ENCODE data around the gene BCL2.

The BCL2 gene

GRCh38 chr18:63216516-63217311, 102.9 kb downstream of the BCL2 start:
- Histone ChIP-seq H3K27ac (ENCODE audit: insufficient read depth, low read depth, low read length, poor library complexity, severe bottlenecking) (no peak overlapping the region), H3K4me3 (ENCODE audit: insufficient read depth, low read depth, low read length) (no peak overlapping the region), H3K27me3 (ENCODE audit: control insufficient read depth, insufficient read depth, low read length, poor library complexity, severe bottlenecking) (no peaks in the 10 kb centered on the region), H3K9me3 (ENCODE audit: control insufficient read depth, low read length) (no peaks in the 10 kb centered on the region), H3K4me1 (ENCODE audit: control insufficient read depth, insufficient read depth, low read length) (no peaks in the 10 kb centered on the region), H3K36me3 (ENCODE audit: control insufficient read depth, insufficient read depth, low read length) (no peaks in the 10 kb centered on the region)
- 86 to 90% methylated on average over 9 of the region's 9 CpGs for WGBS, 2 experiments

GRCh38 chr18:63213936-63214671, 105.5 kb downstream of the BCL2 start:
- Histone ChIP-seq H3K36me3 (ENCODE audit: control insufficient read depth, insufficient read depth, low read length) (no peaks in the 10 kb centered on the region), H3K4me3 (ENCODE audit: insufficient read depth, low read depth, low read length) (no peak overlapping the region), H3K9me3 (ENCODE audit: control insufficient read depth, low read length) (no peaks in the 10 kb centered on the region), H3K27ac (ENCODE audit: insufficient read depth, low read depth, low read length, poor library complexity, severe bottlenecking) (no peak overlapping the region), H3K4me1 (ENCODE audit: control insufficient read depth, insufficient read depth, low read length) (no peaks in the 10 kb centered on the region), H3K27me3 (ENCODE audit: control insufficient read depth, insufficient read depth, low read length, poor library complexity, severe bottlenecking) (no peaks in the 10 kb centered on the region)
- WGBS, 2 experiments, result 90 to 94% methylated on average over 6 to 8 of the region's 8 CpGs

DNA sequence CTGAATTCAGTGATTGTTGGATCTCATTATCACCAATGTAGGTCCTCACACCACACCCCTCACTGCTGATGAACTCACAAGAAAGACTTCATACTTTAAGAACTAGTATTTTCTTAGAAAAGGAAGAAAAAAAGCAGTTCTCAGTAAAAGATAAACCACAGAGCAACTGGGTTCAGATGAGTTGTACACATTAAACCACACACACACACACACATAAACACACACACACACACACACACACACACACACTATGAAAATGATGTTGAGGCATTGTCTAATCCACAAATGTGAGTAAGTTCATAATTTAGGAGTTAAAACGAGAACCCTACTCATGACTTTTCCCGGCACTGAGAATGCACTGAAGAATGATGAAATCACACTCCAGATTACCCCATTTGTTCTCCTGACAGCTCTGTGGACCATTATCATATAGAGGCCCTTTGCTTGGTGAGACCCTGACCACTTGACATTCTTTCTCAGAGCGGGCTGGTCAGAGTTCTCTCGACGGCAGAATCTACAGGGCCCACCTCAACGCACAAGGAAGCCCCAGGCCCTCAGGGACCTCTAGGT, 106.2 kb downstream of the BCL2 start:
- no peaks in the 10 kb centered on the region for H3K36me3 ChIP-seq (ENCODE audit: control insufficient read depth, insufficient read depth, low read length)
- H3K9me3 ChIP-seq (ENCODE audit: control insufficient read depth, low read length), result no peaks in the 10 kb centered on the region
- no peak overlapping the region for H3K27ac ChIP-seq (ENCODE audit: insufficient read depth, low read depth, low read length, poor library complexity, severe bottlenecking)
- H3K27me3 ChIP-seq (ENCODE audit: control insufficient read depth, insufficient read depth, low read length, poor library complexity, severe bottlenecking), result no peaks in the 10 kb centered on the region
- WGBS, 2 experiments, result 95% methylated on average over 6 of the region's 6 CpGs
- no peak overlapping the region for H3K4me3 ChIP-seq (ENCODE audit: insufficient read depth, low read depth, low read length)
- no peaks in the 10 kb centered on the region for H3K4me1 ChIP-seq (ENCODE audit: control insufficient read depth, insufficient read depth, low read length)

DNA sequence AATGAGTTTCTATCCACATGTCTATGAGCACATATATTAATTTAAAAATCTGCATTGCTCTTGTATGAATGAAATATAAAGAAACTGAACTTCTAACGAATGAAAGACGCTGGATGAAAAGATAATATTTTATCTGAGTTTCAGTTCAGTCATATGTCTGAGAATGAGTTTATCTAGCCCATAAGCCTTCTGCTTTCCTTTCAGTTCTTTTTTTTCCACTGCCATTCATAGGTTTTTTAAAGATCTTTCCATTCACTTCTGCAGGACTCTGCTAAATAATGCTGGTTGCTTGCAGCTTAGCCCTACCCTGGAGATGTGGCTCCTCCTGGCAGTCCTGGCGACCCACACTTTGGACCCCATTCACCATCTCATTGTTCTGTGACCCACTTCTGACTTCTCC, 109.0 kb downstream of the BCL2 start:
- Histone ChIP-seq H3K36me3 (ENCODE audit: control insufficient read depth, insufficient read depth, low read length) (no peaks in the 10 kb centered on the region), H3K27ac (ENCODE audit: insufficient read depth, low read depth, low read length, poor library complexity, severe bottlenecking) (no peak overlapping the region), H3K4me1 (ENCODE audit: control insufficient read depth, insufficient read depth, low read length) (no peaks in the 10 kb centered on the region), H3K4me3 (ENCODE audit: insufficient read depth, low read depth, low read length) (no peak overlapping the region), H3K27me3 (ENCODE audit: control insufficient read depth, insufficient read depth, low read length, poor library complexity, severe bottlenecking) (no peaks in the 10 kb centered on the region), H3K9me3 (ENCODE audit: control insufficient read depth, low read length) (no peaks in the 10 kb centered on the region)
- WGBS, 2 experiments, result 90 to 94% methylated on average over 3 of the region's 3 CpGs

GRCh38 chr18:63208676-63209075, 110.9 kb downstream of the BCL2 start:
- WGBS, 2 experiments, result 85 to 88% methylated on average over 3 of the region's 3 CpGs
- Histone ChIP-seq H3K9me3 (ENCODE audit: control insufficient read depth, low read length) (no peaks in the 10 kb centered on the region), H3K27ac (ENCODE audit: insufficient read depth, low read depth, low read length, poor library complexity, severe bottlenecking) (no peak overlapping the region)

DNA sequence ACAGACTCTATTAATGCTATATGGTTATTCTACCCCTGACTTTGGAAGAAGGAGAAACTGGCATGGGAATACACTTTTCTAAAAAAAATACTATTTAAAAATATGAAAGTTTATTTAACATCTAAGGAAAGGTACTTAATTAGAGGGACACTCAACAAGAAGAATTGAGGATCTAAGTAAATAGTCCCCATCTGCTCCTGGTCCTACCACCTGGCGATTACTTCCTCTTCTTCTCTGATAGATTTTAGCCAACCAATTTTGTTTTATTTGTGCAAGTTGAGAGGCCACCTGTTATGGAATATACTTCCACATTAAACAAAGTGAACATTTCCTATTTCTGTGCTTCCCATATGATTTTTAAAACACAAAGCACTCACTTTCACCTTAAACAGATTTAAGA, 111.7 kb downstream of the BCL2 start:
- no peak overlapping the region for H3K27ac ChIP-seq (ENCODE audit: insufficient read depth, low read depth, low read length, poor library complexity, severe bottlenecking)
- no peaks in the 10 kb centered on the region for H3K9me3 ChIP-seq (ENCODE audit: control insufficient read depth, low read length)
- WGBS, 2 experiments, result 86 to 100% methylated on average over 1 of the region's 1 CpG
- H3K36me3 ChIP-seq (ENCODE audit: control insufficient read depth, insufficient read depth, low read length), result no peaks in the 10 kb centered on the region
- no peaks in the 10 kb centered on the region for H3K4me1 ChIP-seq (ENCODE audit: control insufficient read depth, insufficient read depth, low read length)
- no peaks in the 10 kb centered on the region for H3K27me3 ChIP-seq (ENCODE audit: control insufficient read depth, insufficient read depth, low read length, poor library complexity, severe bottlenecking)
- no peak overlapping the region for H3K4me3 ChIP-seq (ENCODE audit: insufficient read depth, low read depth, low read length)

More at GRCh38 chr18:63208676-63209075, 110.9 kb downstream of the BCL2 start:
- no peaks in the 10 kb centered on the region for H3K27me3 ChIP-seq (ENCODE audit: control insufficient read depth, insufficient read depth, low read length, poor library complexity, severe bottlenecking)
- no peaks in the 10 kb centered on the region for H3K4me1 ChIP-seq (ENCODE audit: control insufficient read depth, insufficient read depth, low read length)
- H3K4me3 ChIP-seq (ENCODE audit: insufficient read depth, low read depth, low read length), result no peak overlapping the region
- no peaks in the 10 kb centered on the region for H3K36me3 ChIP-seq (ENCODE audit: control insufficient read depth, insufficient read depth, low read length)

DNA sequence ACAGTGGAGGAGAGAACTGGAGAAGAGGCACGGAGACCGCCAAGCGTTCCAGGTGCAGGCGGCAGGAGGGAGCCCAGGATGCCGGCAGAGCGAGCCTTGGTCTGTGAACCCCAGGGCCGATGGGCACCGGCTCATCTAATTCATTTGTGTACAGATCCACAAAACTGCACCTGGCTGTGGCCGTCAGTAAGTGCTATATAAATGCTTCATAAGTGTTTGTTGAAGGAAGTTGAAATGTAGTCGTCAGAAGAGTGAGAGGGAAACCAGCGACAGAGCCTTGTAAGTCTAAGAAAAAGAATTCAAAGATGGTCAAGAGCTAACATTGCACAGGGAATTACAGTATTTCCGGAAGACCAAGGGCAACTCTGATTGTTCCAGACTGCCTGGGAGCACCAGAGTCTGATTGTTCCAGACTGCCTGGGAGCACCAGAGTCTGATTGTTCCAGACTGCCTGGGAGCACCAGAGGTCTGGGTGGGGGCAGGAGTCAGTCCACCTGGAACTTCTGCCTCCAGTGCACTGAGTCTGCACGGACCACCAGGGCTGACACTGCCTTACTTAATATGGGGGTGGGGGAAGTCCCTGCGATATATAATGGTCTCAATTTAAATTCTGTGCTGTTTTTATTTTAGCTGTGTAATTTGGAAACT, 112.3 kb downstream of the BCL2 start:
- 92 to 93% methylated on average over 14 of the region's 14 CpGs for WGBS, 2 experiments
- no peaks in the 10 kb centered on the region for H3K9me3 ChIP-seq (ENCODE audit: control insufficient read depth, low read length)

DNA sequence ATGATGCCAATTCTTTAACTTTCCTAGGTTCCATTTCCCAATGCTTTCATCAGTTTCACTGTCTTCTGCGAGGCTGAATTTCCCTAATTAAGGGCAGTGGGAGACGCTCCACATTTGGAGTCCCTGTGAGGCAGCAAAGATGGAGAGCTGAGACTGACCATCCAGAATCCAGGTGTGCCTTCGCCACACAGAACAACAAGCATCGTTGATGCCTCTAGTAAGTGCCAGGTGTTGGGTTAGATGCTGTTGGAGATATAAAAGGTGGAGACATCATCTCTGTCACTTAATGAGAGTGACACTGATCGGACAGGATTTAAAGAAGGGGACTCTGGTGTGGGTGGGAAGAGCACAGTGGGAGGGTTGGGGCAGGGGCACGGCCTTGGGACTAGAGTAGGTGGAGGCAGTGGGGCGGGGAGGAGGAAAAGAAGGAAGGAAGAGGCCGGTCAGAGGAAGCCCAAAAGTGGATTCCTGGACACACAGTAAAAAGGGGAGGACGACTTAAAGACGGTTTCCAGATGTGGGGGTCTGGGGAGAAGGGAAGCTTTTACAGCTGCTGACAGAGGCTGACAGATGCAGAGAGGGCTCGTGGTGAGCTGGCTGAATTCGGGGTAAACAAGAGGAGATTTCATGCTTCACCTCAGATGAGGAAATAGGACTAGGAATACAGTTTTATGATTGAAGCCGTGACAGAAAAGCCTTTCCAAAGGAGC, 113.0 kb downstream of the BCL2 start:
- Histone ChIP-seq H3K4me1 (ENCODE audit: control insufficient read depth, insufficient read depth, low read length) (no peaks in the 10 kb centered on the region), H3K36me3 (ENCODE audit: control insufficient read depth, insufficient read depth, low read length) (no peaks in the 10 kb centered on the region), H3K27me3 (ENCODE audit: control insufficient read depth, insufficient read depth, low read length, poor library complexity, severe bottlenecking) (no peaks in the 10 kb centered on the region), H3K27ac (ENCODE audit: insufficient read depth, low read depth, low read length, poor library complexity, severe bottlenecking) (no peak overlapping the region), H3K4me3 (ENCODE audit: insufficient read depth, low read depth, low read length) (no peak overlapping the region), H3K9me3 (ENCODE audit: control insufficient read depth, low read length) (no peaks in the 10 kb centered on the region)
- 92% methylated on average over 13 of the region's 13 CpGs for WGBS, 2 experiments

More for the DNA sequence above, 112.3 kb downstream of the BCL2 start:
- Histone ChIP-seq H3K36me3 (ENCODE audit: control insufficient read depth, insufficient read depth, low read length) (no peaks in the 10 kb centered on the region), H3K27ac (ENCODE audit: insufficient read depth, low read depth, low read length, poor library complexity, severe bottlenecking) (no peak overlapping the region), H3K4me3 (ENCODE audit: insufficient read depth, low read depth, low read length) (no peak overlapping the region), H3K4me1 (ENCODE audit: control insufficient read depth, insufficient read depth, low read length) (no peaks in the 10 kb centered on the region), H3K27me3 (ENCODE audit: control insufficient read depth, insufficient read depth, low read length, poor library complexity, severe bottlenecking) (no peaks in the 10 kb centered on the region)

DNA sequence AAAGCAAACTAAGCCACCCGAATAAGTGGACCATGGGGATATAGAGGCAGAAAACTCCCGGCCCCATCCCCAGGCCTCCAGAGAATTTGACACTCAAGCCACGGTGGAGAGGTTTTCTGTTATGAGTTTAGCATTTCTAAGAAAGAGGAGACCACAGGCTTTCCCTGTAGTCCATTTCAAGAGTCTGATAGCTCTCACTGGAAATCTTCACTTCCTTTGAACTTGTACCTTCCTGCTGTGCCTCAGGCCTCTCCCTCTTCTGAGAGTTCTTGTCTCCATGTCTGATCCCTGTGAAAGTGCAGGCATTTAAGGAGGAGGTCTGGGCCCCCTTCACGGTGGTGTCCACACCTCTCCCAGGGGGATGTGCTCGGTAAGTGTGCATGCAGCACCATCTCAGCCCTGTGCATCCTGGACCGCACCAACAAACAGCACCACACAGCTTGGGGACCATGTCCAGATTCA, 113.7 kb downstream of the BCL2 start:
- Histone ChIP-seq H3K4me1 (ENCODE audit: control insufficient read depth, insufficient read depth, low read length) (no peaks in the 10 kb centered on the region), H3K4me3 (ENCODE audit: insufficient read depth, low read depth, low read length) (no peak overlapping the region), H3K27ac (ENCODE audit: insufficient read depth, low read depth, low read length, poor library complexity, severe bottlenecking) (no peak overlapping the region), H3K9me3 (ENCODE audit: control insufficient read depth, low read length) (no peaks in the 10 kb centered on the region), H3K36me3 (ENCODE audit: control insufficient read depth, insufficient read depth, low read length) (no peaks in the 10 kb centered on the region), H3K27me3 (ENCODE audit: control insufficient read depth, insufficient read depth, low read length, poor library complexity, severe bottlenecking) (no peaks in the 10 kb centered on the region)
- 79 to 80% methylated on average over 6 of the region's 6 CpGs for WGBS, 2 experiments
